ENCODE results near the gene AUTS2.

AUTS2 gene

GRCh38 chr7:69864822-69865221, 266.5 kb downstream of the AUTS2 start:
- Histone ChIP-seq H3K4me1 (no peaks in the 10 kb centered on the region), H3K9me3 (no peaks in the 10 kb centered on the region), H3K36me3 (no peaks in the 10 kb centered on the region), H3K27me3 (no peaks in the 10 kb centered on the region), H3K27ac (no peak overlapping the region), H3K4me3 (no peak overlapping the region)
- DNase-seq: no peak
- intact Hi-C loops (cut with DNase I; ENCODE audit: low total_unique reads): no loop called here
- TF ChIP-seq CTCF (IDR thresholded peaks at IDR 0.05): no peak

- DNase-seq: no peak
- Histone ChIP-seq H3K4me3 (no peak overlapping the region), H3K27me3 (no peaks in the 10 kb centered on the region), H3K36me3 (no peaks in the 10 kb centered on the region), H3K27ac (no peak overlapping the region), H3K4me1 (no peaks in the 10 kb centered on the region), H3K9me3 (no peaks in the 10 kb centered on the region)
- no peak for TF ChIP-seq CTCF (IDR thresholded peaks at IDR 0.05)
- intact Hi-C loops (cut with DNase I; ENCODE audit: low total_unique reads): no loop called here
Measured at GRCh38 chr7:69868921-69869320, 270.6 kb downstream of the AUTS2 start.

GRCh38 chr7:69871213-69871885, 273.1 kb downstream of the AUTS2 start:
- Histone ChIP-seq H3K4me1 (no peaks in the 10 kb centered on the region), H3K27ac (no peak overlapping the region), H3K27me3 (no peaks in the 10 kb centered on the region), H3K36me3 (no peaks in the 10 kb centered on the region), H3K4me3 (no peak overlapping the region), H3K9me3 (no peaks in the 10 kb centered on the region)
- DNase-seq: no peak
- no peak for TF ChIP-seq CTCF (IDR thresholded peaks at IDR 0.05)
- intact Hi-C loops (cut with DNase I; ENCODE audit: low total_unique reads): no loop called here

GRCh38 chr7:69871886-69872569, 273.8 kb downstream of the AUTS2 start:
- H3K36me3 ChIP-seq: no peaks in the 10 kb centered on the region
- no peak overlapping the region for H3K27ac ChIP-seq
- H3K4me3 ChIP-seq: no peak overlapping the region
- no peaks in the 10 kb centered on the region for H3K4me1 ChIP-seq
- H3K27me3 ChIP-seq: no peaks in the 10 kb centered on the region
- no peaks in the 10 kb centered on the region for H3K9me3 ChIP-seq
- intact Hi-C loops (cut with DNase I; ENCODE audit: low total_unique reads): no loop called here
- no peak for TF ChIP-seq CTCF (IDR thresholded peaks at IDR 0.05)
- DNase-seq: no peak

- TF ChIP-seq CTCF (IDR thresholded peaks at IDR 0.05): no peak
- no peak overlapping the region for H3K4me3 ChIP-seq
Measured at GRCh38 chr7:69873512-69873911, 275.2 kb downstream of the AUTS2 start.

More at GRCh38 chr7:69873512-69873911, 275.2 kb downstream of the AUTS2 start:
- Histone ChIP-seq H3K9me3 (no peaks in the 10 kb centered on the region), H3K36me3 (no peaks in the 10 kb centered on the region), H3K27ac (no peak overlapping the region), H3K4me1 (no peaks in the 10 kb centered on the region), H3K27me3 (no peaks in the 10 kb centered on the region)
- DNase-seq: no peak
- intact Hi-C loops (cut with DNase I; ENCODE audit: low total_unique reads): no loop called here
